GM18505 (cell line): Measurements from ENCODE around the gene SYNE2.

Experiments
- ATAC-seq: cut with Tn5 transposase; IDR thresholded peaks from one replicate; pipeline ENCODE4 v1.9.1; 2021; ENCODE audit not compliant: unreplicated experiment
- POLR2A ChIP-seq: IDR thresholded peaks from 4 replicates; pipeline ENCODE4 v1.6.1; 2011; ENCODE audit warnings: borderline replicate concordance; ENCODE audit not compliant: insufficient read depth, insufficient read length; ENCODE audit errors: extremely low read depth

SYNE2 gene

GRCh38 chr14:64118892-64119291 is 266.1 kb downstream of the SYNE2 start:
- ATAC-seq: no peak
- no peak for TF ChIP-seq POLR2A

GRCh38 chr14:64119500-64119899 is 266.7 kb downstream of the SYNE2 start:
- no peak for ATAC-seq
- no peak for TF ChIP-seq POLR2A

GRCh38 chr14:64119980-64120379 is 267.2 kb downstream of the SYNE2 start:
- no peak for TF ChIP-seq POLR2A
- no peak for ATAC-seq

- no peak for ATAC-seq
- no peak for TF ChIP-seq POLR2A
These were observed 270.5 kb downstream of the SYNE2 start for GRCh38 chr14:64123241-64123822.

- TF ChIP-seq POLR2A: no peak
- ATAC-seq: no peak
These were observed 272.5 kb downstream of the SYNE2 start for GRCh38 chr14:64125270-64125669.

- no peak for TF ChIP-seq POLR2A
- no peak for ATAC-seq
These were observed 273.7 kb downstream of the SYNE2 start for GRCh38 chr14:64126548-64126947.

- no peak for ATAC-seq
- no peak for TF ChIP-seq POLR2A
These were observed 285.0 kb downstream of the SYNE2 start for GRCh38 chr14:64137657-64138290.

GRCh38 chr14:64147126-64147790 is 294.5 kb downstream of the SYNE2 start:
- no peak for ATAC-seq
- TF ChIP-seq POLR2A: no peak

- no peak for ATAC-seq
- TF ChIP-seq POLR2A: no peak
These were observed 297.1 kb downstream of the SYNE2 start for GRCh38 chr14:64149921-64150320.

- no peak for TF ChIP-seq POLR2A
- no peak for ATAC-seq
These were observed 305.8 kb downstream of the SYNE2 start for GRCh38 chr14:64158608-64159007.

GRCh38 chr14:64159588-64159987 is 306.8 kb downstream of the SYNE2 start:
- TF ChIP-seq POLR2A: no peak
- ATAC-seq: no peak

- no peak for TF ChIP-seq POLR2A
- ATAC-seq: no peak
These were observed 317.4 kb downstream of the SYNE2 start for GRCh38 chr14:64170181-64170580.

- TF ChIP-seq POLR2A: no peak
These were observed 322.3 kb downstream of the SYNE2 start for GRCh38 chr14:64174922-64175782.

More at GRCh38 chr14:64174922-64175782, 322.3 kb downstream of the SYNE2 start:
- ATAC-seq: no peak
